WTC11 (cell line): Measurements from ENCODE around the gene CSTF1. TPM values are rescaled to one million over a fixed set of nuclear protein-coding genes. Genes with fewer than 3 reads are reported as not detected.

Experiments used
- ARID4B ChIP-seq: sonication (generic); formaldehyde crosslinking; IDR thresholded peaks from 2 replicates; pipeline ENCODE4 v1.8.0; 2023; ENCODE audit warnings: missing genetic modification reagents, mild to moderate bottlenecking, borderline replicate concordance
- EMX1 ChIP-seq: fragments of 250-450 bp; sonication (Bioruptor Pico); IDR thresholded peaks from 2 replicates; pipeline ENCODE4 v1.8.0; 2021; ENCODE audit warnings: mild to moderate bottlenecking
- ZBTB21 ChIP-seq: sonication (generic); formaldehyde crosslinking; IDR thresholded peaks from 2 replicates; pipeline ENCODE4 v1.8.1; 2023; ENCODE audit warnings: mild to moderate bottlenecking, missing genetic modification reagents, borderline replicate concordance
- ZNF219 ChIP-seq: sonication (generic); formaldehyde crosslinking; IDR thresholded peaks from 2 replicates; pipeline ENCODE4 v1.8.0; 2023; ENCODE audit warnings: missing genetic modification reagents, mild to moderate bottlenecking, borderline replicate concordance
- total RNA-seq: library from RNA; stranded (reverse); gene quantifications from 3 replicates; pipeline ENCODE4 v1.2.3, GENCODE V29; 2021
- TF ChIP-seq, protein P1 (sequence below): sonication (generic); formaldehyde crosslinking; IDR thresholded peaks from 2 replicates; pipeline ENCODE4 v1.8.1; 2022; ENCODE audit warnings: mild to moderate bottlenecking, missing genetic modification reagents, moderate library complexity, borderline replicate concordance
- TF ChIP-seq, protein P2 (sequence below): fragments of 250-450 bp; sonication (Bioruptor Pico); IDR thresholded peaks from 2 replicates; pipeline ENCODE4 v1.9.0; 2021; ENCODE audit warnings: moderate library complexity, mild to moderate bottlenecking, inconsistent platforms, borderline replicate concordance

CSTF1 gene
- total RNA-seq, 1 experiment from 2014 or later: 58.5 TPM

GRCh38 chr20:56454754-56455153, 62.3 kb downstream of the CSTF1 start (continued):
- TF ChIP-seq, protein P1, sequence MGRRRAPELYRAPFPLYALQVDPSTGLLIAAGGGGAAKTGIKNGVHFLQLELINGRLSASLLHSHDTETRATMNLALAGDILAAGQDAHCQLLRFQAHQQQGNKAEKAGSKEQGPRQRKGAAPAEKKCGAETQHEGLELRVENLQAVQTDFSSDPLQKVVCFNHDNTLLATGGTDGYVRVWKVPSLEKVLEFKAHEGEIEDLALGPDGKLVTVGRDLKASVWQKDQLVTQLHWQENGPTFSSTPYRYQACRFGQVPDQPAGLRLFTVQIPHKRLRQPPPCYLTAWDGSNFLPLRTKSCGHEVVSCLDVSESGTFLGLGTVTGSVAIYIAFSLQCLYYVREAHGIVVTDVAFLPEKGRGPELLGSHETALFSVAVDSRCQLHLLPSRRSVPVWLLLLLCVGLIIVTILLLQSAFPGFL (CRISPR knock-in tag): no peak
- TF ChIP-seq ZNF219 (CRISPR knock-in tag) (no peak), ZBTB21 (no peak), EMX1 (CRISPR knock-in tag) (no peak), ARID4B (CRISPR knock-in tag) (no peak)
- TF ChIP-seq, protein P2, sequence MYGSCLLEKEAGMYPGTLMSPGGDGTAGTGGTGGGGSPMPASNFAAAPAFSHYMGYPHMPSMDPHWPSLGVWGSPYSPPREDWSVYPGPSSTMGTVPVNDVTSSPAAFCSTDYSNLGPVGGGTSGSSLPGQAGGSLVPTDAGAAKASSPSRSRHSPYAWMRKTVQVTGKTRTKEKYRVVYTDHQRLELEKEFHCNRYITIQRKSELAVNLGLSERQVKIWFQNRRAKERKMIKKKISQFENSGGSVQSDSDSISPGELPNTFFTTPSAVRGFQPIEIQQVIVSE (CRISPR knock-in tag): no peak

Other genes starting within 250 kb of the CSTF1 start
- not detected in 3 replicates for gene MC3R, start 143.9 kb upstream of the CSTF1 start, total RNA-seq
- gene FAM210B, start 33.7 kb upstream of the CSTF1 start, total RNA-seq: 16.5 to 19.1 TPM (median 16.5 TPM) in 3 replicates
- gene AURKA, start 430 bp upstream of the CSTF1 start, total RNA-seq: 89.1 to 103 TPM (median 89.9 TPM) in 3 replicates
- 0.11 to 0.14 TPM (median 0.13 TPM) in 3 replicates for gene CASS4, start 19.6 kb downstream of the CSTF1 start, total RNA-seq
- 46.3 to 56.1 TPM (median 51.7 TPM) in 3 replicates for gene RTF2, start 76.0 kb downstream of the CSTF1 start, total RNA-seq
- gene FAM209A, start 132.1 kb downstream of the CSTF1 start, total RNA-seq: 0.28 TPM in 1 of 3 replicates, not detected in the others
- gene FAM209B, start 140.6 kb downstream of the CSTF1 start, total RNA-seq: 0.64 to 1.7 TPM (median 0.68 TPM) in 3 replicates
- 18.4 to 23.7 TPM (median 19.8 TPM) in 3 replicates for gene TFAP2C, start 236.7 kb downstream of the CSTF1 start, total RNA-seq